ENCODE measurements around the gene ANAPC10.
"Not testable (repeated sequence)": the region's sequence is repeated elsewhere in the genome, so short reads cannot be mapped to it uniquely, and the experiment has no call there.

Gene ANAPC10

GRCh38 chr4:145000656-145001055, 97.3 kb downstream of the ANAPC10 start:
- DNase-seq, result not testable (repeated sequence)

GRCh38 chr4:144989306-144989705, 108.7 kb downstream of the ANAPC10 start:
- DNase-seq, result no peak

GRCh38 chr4:144985531-144985930, 112.5 kb downstream of the ANAPC10 start:
- DNase-seq, result no peak

- no peak for DNase-seq
Measured at GRCh38 chr4:144985014-144985413, 113.0 kb downstream of the ANAPC10 start.

- DNase-seq, result no peak
Measured at GRCh38 chr4:144984241-144984640, 113.8 kb downstream of the ANAPC10 start.

- DNase-seq, result no peak
Measured at GRCh38 chr4:144975718-144976117, 122.3 kb downstream of the ANAPC10 start.

- DNase-seq, result no peak
Measured at GRCh38 chr4:144970597-144970996, 127.4 kb downstream of the ANAPC10 start.

- DNase-seq, result no peak
Measured at GRCh38 chr4:144969821-144970220, 128.2 kb downstream of the ANAPC10 start.

GRCh38 chr4:144968606-144969005, 129.4 kb downstream of the ANAPC10 start:
- no peak for DNase-seq

GRCh38 chr4:144967161-144967560, 130.8 kb downstream of the ANAPC10 start:
- DNase-seq, result no peak

- DNase-seq, result no peak
Measured at GRCh38 chr4:144962300-144962699, 135.7 kb downstream of the ANAPC10 start.

GRCh38 chr4:144955104-144955503, 142.9 kb downstream of the ANAPC10 start:
- no peak for DNase-seq

GRCh38 chr4:144954230-144954629, 143.8 kb downstream of the ANAPC10 start:
- DNase-seq, result no peak

- no peak for DNase-seq
Measured at GRCh38 chr4:144948421-144948820, 149.6 kb downstream of the ANAPC10 start.

- no peak for DNase-seq
Measured at GRCh38 chr4:144948009-144948408, 150.0 kb downstream of the ANAPC10 start.

All from stimulated activated CD4-positive, alpha-beta T cell treated with anti-CD3 and anti-CD28 coated beads, Interleukin-2, amount 100 ng/mL, for 24 hours (primary cell).